ENCODE data around the gene NOS2.
"Not testable (repeated sequence)": the region's sequence is repeated elsewhere in the genome, so short reads cannot be mapped to it uniquely, and the experiment has no call there.

The NOS2 gene

DNA sequence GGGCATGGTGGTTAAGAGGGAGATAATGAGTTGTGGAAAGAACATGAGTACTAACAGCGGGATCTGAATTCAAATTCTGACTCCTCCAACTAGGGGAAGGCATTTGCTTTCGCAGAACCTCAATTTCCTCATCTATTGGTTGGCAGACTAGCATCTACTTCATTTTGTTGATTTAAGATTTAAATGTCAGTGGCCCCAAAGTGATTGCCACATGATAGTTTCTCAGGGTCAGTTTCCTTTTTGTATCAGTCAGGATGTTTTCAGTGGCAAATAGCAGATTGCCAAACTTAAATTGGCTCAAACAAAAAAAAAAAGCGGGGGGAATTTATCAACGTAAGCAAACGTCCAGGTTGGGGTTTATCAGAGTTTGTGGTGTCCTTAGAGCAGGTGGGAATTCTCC, 25.1 kb upstream of the NOS2 start:
- peaks cover 6% of the 10 kb centered on the region; the same call in 1 of the 2 replicates for H3K27me3 ChIP-seq (ENCODE audit: control insufficient read depth, low read length)
- H3K27ac ChIP-seq (ENCODE audit: low read depth, low read length), result no peak overlapping the region
- H3K4me1 ChIP-seq (ENCODE audit: control insufficient read depth, low read length), result no peaks in the 10 kb centered on the region
- no peaks in the 10 kb centered on the region for H4K20me1 ChIP-seq (ENCODE audit: control insufficient read depth, insufficient read depth, low read depth, low read length)
- H3K4me3 ChIP-seq (ENCODE audit: low read length), result no peak overlapping the region
- H3K79me2 ChIP-seq (ENCODE audit: control insufficient read depth, low read length), result no peaks in the 10 kb centered on the region
- no peaks in the 10 kb centered on the region for H3K9me3 ChIP-seq (ENCODE audit: control insufficient read depth, insufficient read depth, low read length)
- no peaks in the 10 kb centered on the region for H3K9me2 ChIP-seq (replicated peaks; ENCODE audit: control insufficient read depth, low read length)
- no peaks in the 10 kb centered on the region for H3F3A ChIP-seq (ENCODE audit: control insufficient read depth, insufficient read depth)
- no peaks in the 10 kb centered on the region for H3K36me3 ChIP-seq (ENCODE audit: control insufficient read depth, low read length)
- TF ChIP-seq, protein P1, sequence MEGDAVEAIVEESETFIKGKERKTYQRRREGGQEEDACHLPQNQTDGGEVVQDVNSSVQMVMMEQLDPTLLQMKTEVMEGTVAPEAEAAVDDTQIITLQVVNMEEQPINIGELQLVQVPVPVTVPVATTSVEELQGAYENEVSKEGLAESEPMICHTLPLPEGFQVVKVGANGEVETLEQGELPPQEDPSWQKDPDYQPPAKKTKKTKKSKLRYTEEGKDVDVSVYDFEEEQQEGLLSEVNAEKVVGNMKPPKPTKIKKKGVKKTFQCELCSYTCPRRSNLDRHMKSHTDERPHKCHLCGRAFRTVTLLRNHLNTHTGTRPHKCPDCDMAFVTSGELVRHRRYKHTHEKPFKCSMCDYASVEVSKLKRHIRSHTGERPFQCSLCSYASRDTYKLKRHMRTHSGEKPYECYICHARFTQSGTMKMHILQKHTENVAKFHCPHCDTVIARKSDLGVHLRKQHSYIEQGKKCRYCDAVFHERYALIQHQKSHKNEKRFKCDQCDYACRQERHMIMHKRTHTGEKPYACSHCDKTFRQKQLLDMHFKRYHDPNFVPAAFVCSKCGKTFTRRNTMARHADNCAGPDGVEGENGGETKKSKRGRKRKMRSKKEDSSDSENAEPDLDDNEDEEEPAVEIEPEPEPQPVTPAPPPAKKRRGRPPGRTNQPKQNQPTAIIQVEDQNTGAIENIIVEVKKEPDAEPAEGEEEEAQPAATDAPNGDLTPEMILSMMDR (IDR thresholded peaks at IDR 0.05; ENCODE audit: low read depth, low read length, poor library complexity, severe bottlenecking), result no peak
- no peak for TF ChIP-seq EZH2phosphoT487 (IDR thresholded peaks at IDR 0.05; ENCODE audit: borderline replicate concordance, low read length)
- H3K4me2 ChIP-seq (ENCODE audit: low read length), result no peak overlapping the region

DNA sequence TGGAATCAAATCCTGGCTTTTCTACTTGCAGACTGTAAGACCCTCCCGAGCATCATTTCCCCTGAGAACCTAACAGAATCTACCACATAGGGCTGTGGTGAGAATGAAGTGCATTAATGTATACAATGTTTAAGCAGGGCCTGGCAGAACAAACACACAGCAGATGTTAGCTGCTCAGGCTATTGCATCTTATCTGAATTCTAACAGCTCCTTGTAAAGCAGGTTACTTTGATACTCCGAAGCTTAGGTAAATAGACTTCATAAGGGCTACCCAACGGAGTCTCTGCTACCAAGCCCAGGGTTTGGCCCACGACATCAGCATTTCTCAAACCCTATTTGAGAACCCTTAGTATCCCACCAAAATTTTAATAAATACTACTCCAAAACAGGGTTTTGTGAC, 24.4 kb upstream of the NOS2 start:
- Histone ChIP-seq H3K4me1 (ENCODE audit: control insufficient read depth, low read length) (no peaks in the 10 kb centered on the region), H3K79me2 (ENCODE audit: control insufficient read depth, low read length) (no peaks in the 10 kb centered on the region), H3K36me3 (ENCODE audit: control insufficient read depth, low read length) (no peaks in the 10 kb centered on the region), H3K9me2 (replicated peaks; ENCODE audit: control insufficient read depth, low read length) (no peaks in the 10 kb centered on the region), H3K4me3 (ENCODE audit: low read length) (no peak overlapping the region), H3K9me3 (ENCODE audit: control insufficient read depth, insufficient read depth, low read length) (no peaks in the 10 kb centered on the region), H3K27me3 (ENCODE audit: control insufficient read depth, low read length) (peaks cover 6% of the 10 kb centered on the region; the same call in 1 of the 2 replicates), H3K4me2 (ENCODE audit: low read length) (no peak overlapping the region), H3F3A (ENCODE audit: control insufficient read depth, insufficient read depth) (no peaks in the 10 kb centered on the region), H3K27ac (ENCODE audit: low read depth, low read length) (no peak overlapping the region), H4K20me1 (ENCODE audit: control insufficient read depth, insufficient read depth, low read depth, low read length) (no peaks in the 10 kb centered on the region)
- TF ChIP-seq, protein P1 (IDR thresholded peaks at IDR 0.05; ENCODE audit: low read depth, low read length, poor library complexity, severe bottlenecking), result no peak
- no peak for TF ChIP-seq EZH2phosphoT487 (IDR thresholded peaks at IDR 0.05; ENCODE audit: borderline replicate concordance, low read length)

DNA sequence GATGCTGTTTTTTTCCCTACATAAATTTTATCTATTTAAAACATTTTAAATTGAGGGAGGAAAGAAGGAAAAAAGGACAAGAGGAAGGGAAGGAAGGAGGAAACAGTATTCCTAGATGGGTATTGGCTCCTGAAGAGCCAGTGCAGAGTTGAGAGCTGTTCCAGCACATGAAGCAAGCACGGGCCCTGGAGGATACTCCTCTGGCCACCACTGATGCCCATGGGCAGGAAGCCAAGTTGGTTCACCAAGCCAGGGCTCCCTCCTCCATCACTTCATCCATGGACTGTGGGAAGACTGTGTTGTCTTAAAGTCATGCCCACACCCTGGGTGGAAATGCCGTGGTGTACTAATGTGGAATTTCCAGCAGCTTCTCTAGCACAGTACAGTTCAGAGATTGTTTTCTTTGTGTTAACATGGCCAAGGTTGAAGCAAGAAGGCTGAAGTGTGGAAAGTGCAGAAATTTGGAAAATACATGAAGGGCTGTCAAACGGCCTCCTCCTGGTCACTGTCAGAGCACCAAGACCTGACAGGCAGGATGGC, 23.9 kb upstream of the NOS2 start:
- Histone ChIP-seq H3F3A (ENCODE audit: control insufficient read depth, insufficient read depth) (no peaks in the 10 kb centered on the region), H3K4me3 (ENCODE audit: low read length) (no peak overlapping the region), H4K20me1 (ENCODE audit: control insufficient read depth, insufficient read depth, low read depth, low read length) (no peaks in the 10 kb centered on the region), H3K36me3 (ENCODE audit: control insufficient read depth, low read length) (no peaks in the 10 kb centered on the region), H3K4me2 (ENCODE audit: low read length) (no peak overlapping the region), H3K9me3 (ENCODE audit: control insufficient read depth, insufficient read depth, low read length) (no peaks in the 10 kb centered on the region), H3K27ac (ENCODE audit: low read depth, low read length) (no peak overlapping the region), H3K9me2 (replicated peaks; ENCODE audit: control insufficient read depth, low read length) (no peaks in the 10 kb centered on the region), H3K79me2 (ENCODE audit: control insufficient read depth, low read length) (no peaks in the 10 kb centered on the region), H3K27me3 (ENCODE audit: control insufficient read depth, low read length) (peaks cover 6% of the 10 kb centered on the region; the same call in 1 of the 2 replicates), H3K4me1 (ENCODE audit: control insufficient read depth, low read length) (no peaks in the 10 kb centered on the region)
- TF ChIP-seq, protein P1 (IDR thresholded peaks at IDR 0.05; ENCODE audit: low read depth, low read length, poor library complexity, severe bottlenecking), result no peak
- TF ChIP-seq EZH2phosphoT487 (IDR thresholded peaks at IDR 0.05; ENCODE audit: borderline replicate concordance, low read length), result no peak

DNA sequence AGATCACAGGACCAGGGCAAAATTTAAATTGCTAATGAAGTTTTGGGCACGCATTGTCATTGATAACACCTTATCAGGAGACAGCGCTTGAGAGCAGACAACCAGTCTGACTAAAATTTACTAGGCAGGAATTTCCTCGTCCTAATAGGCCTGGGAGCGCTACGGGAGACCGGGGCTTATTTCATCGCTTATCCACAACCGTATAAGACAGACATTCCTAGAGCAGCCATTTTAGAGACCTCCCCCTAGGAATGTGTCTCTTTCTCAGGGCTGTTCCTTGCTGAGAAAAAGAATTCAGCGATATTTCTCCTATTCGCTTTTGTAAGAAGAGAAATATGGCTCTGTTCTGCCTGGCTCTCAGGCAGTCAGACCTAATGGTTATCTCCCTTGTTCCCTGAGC, 21.8 kb upstream of the NOS2 start:
- not testable (repeated sequence) for H3K79me2 ChIP-seq (ENCODE audit: control insufficient read depth, low read length); H3K27me3 ChIP-seq (ENCODE audit: control insufficient read depth, low read length); H3F3A ChIP-seq (ENCODE audit: control insufficient read depth, insufficient read depth); H3K4me3 ChIP-seq (ENCODE audit: low read length); H3K36me3 ChIP-seq (ENCODE audit: control insufficient read depth, low read length); H3K27ac ChIP-seq (ENCODE audit: low read depth, low read length); H3K4me1 ChIP-seq (ENCODE audit: control insufficient read depth, low read length); H4K20me1 ChIP-seq (ENCODE audit: control insufficient read depth, insufficient read depth, low read depth, low read length); H3K9me3 ChIP-seq (ENCODE audit: control insufficient read depth, insufficient read depth, low read length); H3K4me2 ChIP-seq (ENCODE audit: low read length); H3K9me2 ChIP-seq (replicated peaks; ENCODE audit: control insufficient read depth, low read length)
